IPS-18a (cell line): Measurements from ENCODE around the gene MTOR.
A peak's percentile ranks its signal among the peaks of the same experiment; 100 is the strongest.

ENCODE experiments used
- H3K27ac ChIP-seq: one replicate; pipeline ENCODE4 v1.5.1; 2013; ENCODE audit warnings: low read length
- H3K27me3 ChIP-seq: one replicate; pipeline ENCODE4 v1.6.1; 2013; ENCODE audit warnings: mild to moderate bottlenecking, low read length; ENCODE audit not compliant: control insufficient read depth, insufficient read depth
- H3K36me3 ChIP-seq: one replicate; pipeline ENCODE4 v1.6.1; 2013; ENCODE audit warnings: low read depth, low read length; ENCODE audit not compliant: control insufficient read depth
- H3K4me1 ChIP-seq: one replicate; pipeline ENCODE4 v1.6.1; 2013; ENCODE audit warnings: low read depth, low read length; ENCODE audit not compliant: control insufficient read depth
- H3K4me3 ChIP-seq: one replicate; pipeline ENCODE4 v1.5.1; 2013; ENCODE audit warnings: low read length
- H3K9ac ChIP-seq: one replicate; pipeline ENCODE4 v1.6.1; 2013; ENCODE audit warnings: mild to moderate bottlenecking, low read length, moderate library complexity
- H3K9me3 ChIP-seq: one replicate; pipeline ENCODE4 v1.6.1; 2013; ENCODE audit warnings: low read depth, low read length; ENCODE audit not compliant: control insufficient read depth

Gene MTOR

GRCh38 chr1:11294951-11295350 is 32.6 kb upstream of the MTOR start:
- Histone ChIP-seq H3K9ac (no peak overlapping the region), H3K9me3 (no peaks in the 10 kb centered on the region), H3K27ac (no peak overlapping the region), H3K4me1 (no peaks in the 10 kb centered on the region), H3K36me3 (no peaks in the 10 kb centered on the region), H3K27me3 (no peaks in the 10 kb centered on the region), H3K4me3 (no peak overlapping the region)

- Histone ChIP-seq H3K36me3 (no peaks in the 10 kb centered on the region), H3K27ac (no peak overlapping the region), H3K9me3 (no peaks in the 10 kb centered on the region), H3K4me3 (no peak overlapping the region), H3K27me3 (no peaks in the 10 kb centered on the region), H3K4me1 (no peaks in the 10 kb centered on the region), H3K9ac (no peak overlapping the region)
Measured at GRCh38 chr1:11293856-11294255, 31.5 kb upstream of the MTOR start.

GRCh38 chr1:11291049-11291448 is 28.7 kb upstream of the MTOR start:
- H3K27me3 ChIP-seq: no peaks in the 10 kb centered on the region

GRCh38 chr1:11289064-11289463 is 26.7 kb upstream of the MTOR start:
- Histone ChIP-seq H3K4me3 (no peak overlapping the region), H3K9me3 (no peaks in the 10 kb centered on the region), H3K27me3 (no peaks in the 10 kb centered on the region), H3K9ac (no peak overlapping the region), H3K36me3 (no peaks in the 10 kb centered on the region), H3K27ac (no peak overlapping the region), H3K4me1 (peaks cover 22% of the 10 kb centered on the region)

More at GRCh38 chr1:11291049-11291448, 28.7 kb upstream of the MTOR start:
- Histone ChIP-seq H3K9me3 (no peaks in the 10 kb centered on the region), H3K4me1 (peaks cover 14% of the 10 kb centered on the region), H3K36me3 (no peaks in the 10 kb centered on the region), H3K27ac (no peak overlapping the region), H3K4me3 (no peak overlapping the region), H3K9ac (no peak overlapping the region)

- Histone ChIP-seq H3K9ac (no peak overlapping the region), H3K27ac (peak overlapping the region; percentile 68), H3K9me3 (no peaks in the 10 kb centered on the region), H3K4me3 (peak overlapping the region; percentile 21), H3K4me1 (peaks cover 22% of the 10 kb centered on the region), H3K36me3 (no peaks in the 10 kb centered on the region), H3K27me3 (no peaks in the 10 kb centered on the region)
Measured at GRCh38 chr1:11286735-11287410, 24.5 kb upstream of the MTOR start.

- Histone ChIP-seq H3K4me3 (no peak overlapping the region), H3K27me3 (no peaks in the 10 kb centered on the region), H3K9me3 (no peaks in the 10 kb centered on the region), H3K36me3 (peaks cover 3% of the 10 kb centered on the region), H3K9ac (no peak overlapping the region), H3K4me1 (peaks cover 22% of the 10 kb centered on the region), H3K27ac (peak overlapping the region; percentile 2)
Measured at GRCh38 chr1:11285883-11286734, 23.8 kb upstream of the MTOR start.

GRCh38 chr1:11284784-11285183 is 22.4 kb upstream of the MTOR start:
- Histone ChIP-seq H3K9ac (no peak overlapping the region), H3K27ac (no peak overlapping the region), H3K27me3 (no peaks in the 10 kb centered on the region), H3K4me3 (no peak overlapping the region), H3K36me3 (peaks cover 4% of the 10 kb centered on the region), H3K9me3 (no peaks in the 10 kb centered on the region), H3K4me1 (peaks cover 22% of the 10 kb centered on the region)

GRCh38 chr1:11283151-11283550 is 20.8 kb upstream of the MTOR start:
- Histone ChIP-seq H3K36me3 (peaks cover 7% of the 10 kb centered on the region), H3K9ac (no peak overlapping the region), H3K4me1 (peaks cover 22% of the 10 kb centered on the region), H3K27me3 (no peaks in the 10 kb centered on the region), H3K27ac (no peak overlapping the region), H3K4me3 (no peak overlapping the region), H3K9me3 (no peaks in the 10 kb centered on the region)

- peaks cover 15% of the 10 kb centered on the region for H3K4me1 ChIP-seq
- no peak overlapping the region for H3K4me3 ChIP-seq
- H3K27ac ChIP-seq: no peak overlapping the region
- no peaks in the 10 kb centered on the region for H3K9me3 ChIP-seq
- H3K36me3 ChIP-seq: peaks cover 7% of the 10 kb centered on the region
- H3K9ac ChIP-seq: no peak overlapping the region
- no peaks in the 10 kb centered on the region for H3K27me3 ChIP-seq
Measured at GRCh38 chr1:11281518-11282331, 19.4 kb upstream of the MTOR start.

GRCh38 chr1:11280719-11281376 is 18.5 kb upstream of the MTOR start:
- Histone ChIP-seq H3K9ac (no peak overlapping the region), H3K4me1 (peaks cover 6% of the 10 kb centered on the region), H3K36me3 (peaks cover 7% of the 10 kb centered on the region), H3K4me3 (no peak overlapping the region), H3K27ac (no peak overlapping the region), H3K27me3 (no peaks in the 10 kb centered on the region), H3K9me3 (no peaks in the 10 kb centered on the region)

- Histone ChIP-seq H3K4me3 (no peak overlapping the region), H3K36me3 (peaks cover 7% of the 10 kb centered on the region)
Measured at GRCh38 chr1:11279630-11280029, 17.3 kb upstream of the MTOR start.

More at GRCh38 chr1:11279630-11280029, 17.3 kb upstream of the MTOR start:
- H3K27ac ChIP-seq: no peak overlapping the region
- H3K9ac ChIP-seq: no peak overlapping the region
- no peaks in the 10 kb centered on the region for H3K27me3 ChIP-seq
- H3K4me1 ChIP-seq: peaks cover 3% of the 10 kb centered on the region
- H3K9me3 ChIP-seq: no peaks in the 10 kb centered on the region
